Fibroblast of pulmonary artery (primary cell): ENCODE data around the gene GABPA.
A peak's percentile ranks its signal among the peaks of the same experiment; 100 is the strongest.

Experiments used
- DNase-seq: peaks from one replicate; pipeline ENCODE4 v3.0.0-alpha.2; 2010; ENCODE audit warnings: low read depth
- H3K4me3 ChIP-seq: replicated peaks from 2 replicates; pipeline ENCODE4 v1.5.1; 2011; ENCODE audit warnings: low read depth, mild to moderate bottlenecking, control low read depth, low read length, moderate library complexity
- CTCF ChIP-seq: IDR thresholded peaks from 2 replicates; pipeline ENCODE4 v1.5.1; 2011; ENCODE audit warnings: mild to moderate bottlenecking, control low read depth, low read length, inconsistent platforms; ENCODE audit errors: missing control alignments

The GABPA gene

GRCh38 chr21:25722631-25723030 is 12.1 kb upstream of the GABPA start:
- no peak for TF ChIP-seq CTCF
- no peak for DNase-seq
- H3K4me3 ChIP-seq: no peak overlapping the region

GRCh38 chr21:25732091-25732760 is 2.5 kb upstream of the GABPA start:
- no peak overlapping the region for H3K4me3 ChIP-seq
- DNase-seq: no peak
- no peak for TF ChIP-seq CTCF

- TF ChIP-seq CTCF: no peak
- DNase-seq: peak; percentile 31
Observed at GRCh38 chr21:25733859-25734653, 716 bp upstream of the GABPA start.

GRCh38 chr21:25734654-25734903 is 193 bp upstream of the GABPA start:
- peak overlapping the region; percentile 96 for H3K4me3 ChIP-seq
- no peak for TF ChIP-seq CTCF
- DNase-seq: no peak

More at GRCh38 chr21:25733859-25734653, 716 bp upstream of the GABPA start:
- H3K4me3 ChIP-seq: peak overlapping the region; percentile 96

- DNase-seq: peak; percentile 83
- TF ChIP-seq CTCF: no peak
- H3K4me3 ChIP-seq: peak overlapping the region; percentile 96
Observed at GRCh38 chr21:25735646-25736597, 1.1 kb downstream of the GABPA start.

GRCh38 chr21:25737421-25737820 is 2.6 kb downstream of the GABPA start:
- TF ChIP-seq CTCF: no peak
- peak overlapping the region; percentile 96 for H3K4me3 ChIP-seq
- no peak for DNase-seq
